ENCODE data around the gene IL26. TPM values are rescaled to one million over a fixed set of nuclear protein-coding genes. Genes with fewer than 3 reads are reported as not detected.

IL26 gene
- total RNA-seq, 3 donors from 2014 or later (not counting 1 experiment from before 2014, with no cell fraction given) = not detected

GRCh38 chr12:68163560-68164081 is 62.0 kb downstream of the IL26 start:
- TF ChIP-seq, protein P1, sequence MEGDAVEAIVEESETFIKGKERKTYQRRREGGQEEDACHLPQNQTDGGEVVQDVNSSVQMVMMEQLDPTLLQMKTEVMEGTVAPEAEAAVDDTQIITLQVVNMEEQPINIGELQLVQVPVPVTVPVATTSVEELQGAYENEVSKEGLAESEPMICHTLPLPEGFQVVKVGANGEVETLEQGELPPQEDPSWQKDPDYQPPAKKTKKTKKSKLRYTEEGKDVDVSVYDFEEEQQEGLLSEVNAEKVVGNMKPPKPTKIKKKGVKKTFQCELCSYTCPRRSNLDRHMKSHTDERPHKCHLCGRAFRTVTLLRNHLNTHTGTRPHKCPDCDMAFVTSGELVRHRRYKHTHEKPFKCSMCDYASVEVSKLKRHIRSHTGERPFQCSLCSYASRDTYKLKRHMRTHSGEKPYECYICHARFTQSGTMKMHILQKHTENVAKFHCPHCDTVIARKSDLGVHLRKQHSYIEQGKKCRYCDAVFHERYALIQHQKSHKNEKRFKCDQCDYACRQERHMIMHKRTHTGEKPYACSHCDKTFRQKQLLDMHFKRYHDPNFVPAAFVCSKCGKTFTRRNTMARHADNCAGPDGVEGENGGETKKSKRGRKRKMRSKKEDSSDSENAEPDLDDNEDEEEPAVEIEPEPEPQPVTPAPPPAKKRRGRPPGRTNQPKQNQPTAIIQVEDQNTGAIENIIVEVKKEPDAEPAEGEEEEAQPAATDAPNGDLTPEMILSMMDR (IDR thresholded peaks at IDR 0.05) = no peak
- 65% methylated on average over 4 of the region's 4 CpGs for WGBS (ENCODE audit: insufficient coverage)
- no peak overlapping the region for H3K4me3 ChIP-seq (ENCODE audit: low read length)
- H3K4me1 Mint-ChIP-seq = peaks cover 35 to 43% of the 10 kb centered on the region in 2 donors
- H3K36me3 ChIP-seq (ENCODE audit: control insufficient read depth, insufficient read depth, low read length) = no peaks in the 10 kb centered on the region
- DNase-seq (peak in 1 of 2 donors; percentile 50), ATAC-seq (peak; percentile 34 to 59 (median 55))
- H3K36me3 Mint-ChIP-seq = no peaks in the 10 kb centered on the region
- intact Hi-C loops (cut with micrococcal nuclease) = loop anchor here (5.0 kb wide), 1 partner anchor 644 kb away; the partner anchor contains the start of gene MDM2
- H3K9me3 Mint-ChIP-seq = no peaks in the 10 kb centered on the region
- H3K27me3 Mint-ChIP-seq (ENCODE audit: low read depth in 2 of 2) = no peaks in the 10 kb centered on the region
- peak overlapping the region; percentile 29 for H3K4me3 Mint-ChIP-seq
- H3K27ac ChIP-seq (ENCODE audit: low read length) = peak overlapping the region; percentile 2
- H3K27ac Mint-ChIP-seq = peak overlapping the region; percentile 27 to 76
- no peaks in the 10 kb centered on the region for H3K9me3 ChIP-seq (ENCODE audit: control insufficient read depth, insufficient read depth, low read length)
- no peaks in the 10 kb centered on the region for H3K27me3 ChIP-seq (ENCODE audit: control insufficient read depth, insufficient read depth, low read length)
- peaks cover 13% of the 10 kb centered on the region for H3K4me1 ChIP-seq (ENCODE audit: control insufficient read depth, insufficient read depth, low read length)

GRCh38 chr12:68162374-68162773 is 63.2 kb downstream of the IL26 start:
- Mint-ChIP-seq H3K4me3 (no peak overlapping the region), H3K27ac (no peak overlapping the region), H3K4me1 (peaks cover 47 to 55% of the 10 kb centered on the region in 2 donors), H3K27me3 (ENCODE audit: low read depth in 2 of 2) (no peaks in the 10 kb centered on the region), H3K36me3 (no peaks in the 10 kb centered on the region), H3K9me3 (no peaks in the 10 kb centered on the region)
- intact Hi-C loops (cut with micrococcal nuclease) = loop anchor here (5.0 kb wide), 1 partner anchor 645 kb away; the partner anchor contains the start of gene MDM2
- ATAC-seq = no peak
- H3K9me3 ChIP-seq (ENCODE audit: control insufficient read depth, insufficient read depth, low read length) = no peaks in the 10 kb centered on the region
- H3K27ac ChIP-seq (ENCODE audit: low read length) = no peak overlapping the region
- H3K36me3 ChIP-seq (ENCODE audit: control insufficient read depth, insufficient read depth, low read length) = no peaks in the 10 kb centered on the region
- peaks cover 13% of the 10 kb centered on the region for H3K4me1 ChIP-seq (ENCODE audit: control insufficient read depth, insufficient read depth, low read length)
- TF ChIP-seq, protein P1 (IDR thresholded peaks at IDR 0.05) = no peak
- WGBS (ENCODE audit: insufficient coverage) = 94% methylated on average over 2 of the region's 2 CpGs
- DNase-seq = no peak
- no peaks in the 10 kb centered on the region for H3K27me3 ChIP-seq (ENCODE audit: control insufficient read depth, insufficient read depth, low read length)
- H3K4me3 ChIP-seq (ENCODE audit: low read length) = no peak overlapping the region

DNA sequence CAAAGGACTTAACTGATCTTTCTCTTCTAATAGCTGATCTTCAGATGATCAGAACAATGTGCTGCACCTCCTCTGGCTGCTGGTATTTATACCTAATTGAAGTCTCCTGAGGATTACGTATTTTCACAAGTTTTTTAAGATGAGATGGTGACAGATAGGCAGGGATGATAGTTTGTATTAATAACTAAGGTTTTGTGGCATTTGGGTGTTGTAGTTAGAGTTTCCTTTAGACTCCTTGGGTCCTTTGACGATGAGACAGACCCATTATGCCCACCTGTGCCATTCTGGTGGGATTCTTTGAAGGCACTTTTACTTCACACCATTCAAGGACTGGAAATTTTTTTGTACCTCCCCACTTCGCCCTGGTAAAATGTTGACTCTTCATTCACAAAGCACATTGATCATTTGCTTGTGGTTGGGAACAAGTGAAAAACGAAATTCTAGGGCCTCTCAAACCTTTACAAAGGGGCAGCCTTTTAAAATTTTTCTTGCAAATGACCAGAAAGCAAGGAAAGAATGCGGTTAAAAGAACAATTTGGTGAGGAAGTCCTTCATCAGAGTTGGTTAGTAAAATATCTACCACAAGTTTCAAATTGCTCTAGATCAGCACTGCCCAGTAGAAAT is 65.8 kb downstream of the IL26 start, which contains the start of gene IFNG:
TSS of gene IFNG (minus strand) at position 60 of the 624 bp plus-strand sequence. CDS start 125 bp downstream, outside the sequence.
- peak; percentile 36 to 79 for DNase-seq

More for the DNA sequence above, 65.8 kb downstream of the IL26 start, which contains the start of gene IFNG:
- H3K4me1 ChIP-seq (ENCODE audit: control insufficient read depth, insufficient read depth, low read length) = peaks cover 16% of the 10 kb centered on the region
- Mint-ChIP-seq H3K27ac (peak within 1 kb of the TSS; percentile 83 to 92), H3K4me3 (peak within 1 kb of the TSS; percentile 92), H3K4me1 (peaks cover 66 to 74% of the 10 kb centered on the region in 2 donors), H3K9me3 (no peaks in the 10 kb centered on the region), H3K36me3 (peaks cover 8% of the 10 kb centered on the region), H3K27me3 (ENCODE audit: low read depth in 2 of 2) (no peaks in the 10 kb centered on the region)
- no peaks in the 10 kb centered on the region for H3K27me3 ChIP-seq (ENCODE audit: control insufficient read depth, insufficient read depth, low read length)
- peak; percentile 70 to 81 (median 80) for ATAC-seq
- peak within 1 kb of the TSS; percentile 54 for H3K4me3 ChIP-seq (ENCODE audit: low read length)
- 24% methylated on average over 3 of the region's 5 CpGs for WGBS (ENCODE audit: insufficient coverage)
- intact Hi-C loops (cut with micrococcal nuclease) = loop anchor here (1.0 to 5.0 kb wide), 5 partner anchors 16 to 648 kb away; partner anchors contain the start of gene MDM2
- H3K36me3 ChIP-seq (ENCODE audit: control insufficient read depth, insufficient read depth, low read length) = peaks cover 8% of the 10 kb centered on the region
- peak within 1 kb of the TSS; percentile 66 for H3K27ac ChIP-seq (ENCODE audit: low read length)
- TF ChIP-seq, protein P1 (IDR thresholded peaks at IDR 0.05) = no peak
- no peaks in the 10 kb centered on the region for H3K9me3 ChIP-seq (ENCODE audit: control insufficient read depth, insufficient read depth, low read length)

All from natural killer cell (primary cell).